Ishikawa (cell line): ENCODE results near the gene TAOK3.

Experiments used
- FOXM1 ChIP-seq: IDR thresholded peaks from 2 replicates; pipeline ENCODE4 v1.6.1; 2012; ENCODE audit warnings: low read depth, borderline replicate concordance
- TF ChIP-seq, protein P1 (sequence below): IDR thresholded peaks from 2 replicates; pipeline ENCODE4 v1.6.1; 2012; ENCODE audit warnings: low read depth, mild to moderate bottlenecking

DNA sequence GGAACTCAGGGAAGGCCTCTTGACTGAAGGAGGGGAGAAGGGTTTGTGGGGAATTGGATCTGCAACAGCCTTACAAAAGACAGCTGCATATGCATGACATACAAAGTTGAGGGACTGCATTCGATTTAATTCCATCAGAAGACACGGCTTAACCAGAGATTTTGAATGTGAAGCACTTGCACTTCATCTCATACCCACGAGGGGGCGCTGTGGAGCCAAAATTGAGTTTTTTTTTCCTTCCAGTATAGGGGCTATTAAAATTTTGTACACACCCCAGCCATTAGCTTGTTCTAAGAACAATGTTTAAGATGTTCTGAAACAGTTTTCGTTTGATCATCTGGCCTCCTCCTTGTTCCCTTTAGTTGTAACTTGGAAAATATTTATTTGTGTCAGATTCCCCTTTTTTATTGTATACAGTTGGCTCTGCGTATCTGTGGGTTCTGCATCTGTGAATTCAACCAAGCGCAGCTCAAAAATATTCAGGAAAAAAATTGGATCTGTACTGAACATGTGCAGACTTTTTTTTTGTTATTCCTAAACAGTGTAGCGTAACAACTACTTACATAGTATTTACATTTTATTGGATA, 5.3 kb upstream of the TAOK3 start:
- no peak for TF ChIP-seq FOXM1
- TF ChIP-seq, protein P1, sequence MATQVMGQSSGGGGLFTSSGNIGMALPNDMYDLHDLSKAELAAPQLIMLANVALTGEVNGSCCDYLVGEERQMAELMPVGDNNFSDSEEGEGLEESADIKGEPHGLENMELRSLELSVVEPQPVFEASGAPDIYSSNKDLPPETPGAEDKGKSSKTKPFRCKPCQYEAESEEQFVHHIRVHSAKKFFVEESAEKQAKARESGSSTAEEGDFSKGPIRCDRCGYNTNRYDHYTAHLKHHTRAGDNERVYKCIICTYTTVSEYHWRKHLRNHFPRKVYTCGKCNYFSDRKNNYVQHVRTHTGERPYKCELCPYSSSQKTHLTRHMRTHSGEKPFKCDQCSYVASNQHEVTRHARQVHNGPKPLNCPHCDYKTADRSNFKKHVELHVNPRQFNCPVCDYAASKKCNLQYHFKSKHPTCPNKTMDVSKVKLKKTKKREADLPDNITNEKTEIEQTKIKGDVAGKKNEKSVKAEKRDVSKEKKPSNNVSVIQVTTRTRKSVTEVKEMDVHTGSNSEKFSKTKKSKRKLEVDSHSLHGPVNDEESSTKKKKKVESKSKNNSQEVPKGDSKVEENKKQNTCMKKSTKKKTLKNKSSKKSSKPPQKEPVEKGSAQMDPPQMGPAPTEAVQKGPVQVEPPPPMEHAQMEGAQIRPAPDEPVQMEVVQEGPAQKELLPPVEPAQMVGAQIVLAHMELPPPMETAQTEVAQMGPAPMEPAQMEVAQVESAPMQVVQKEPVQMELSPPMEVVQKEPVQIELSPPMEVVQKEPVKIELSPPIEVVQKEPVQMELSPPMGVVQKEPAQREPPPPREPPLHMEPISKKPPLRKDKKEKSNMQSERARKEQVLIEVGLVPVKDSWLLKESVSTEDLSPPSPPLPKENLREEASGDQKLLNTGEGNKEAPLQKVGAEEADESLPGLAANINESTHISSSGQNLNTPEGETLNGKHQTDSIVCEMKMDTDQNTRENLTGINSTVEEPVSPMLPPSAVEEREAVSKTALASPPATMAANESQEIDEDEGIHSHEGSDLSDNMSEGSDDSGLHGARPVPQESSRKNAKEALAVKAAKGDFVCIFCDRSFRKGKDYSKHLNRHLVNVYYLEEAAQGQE, result no peak
